8988T (cell line): Measurements from ENCODE around the gene STARD10.

ENCODE experiments used
- DNase-seq: peaks from one replicate; pipeline ENCODE4 v3.0.0; 2011

STARD10 gene

GRCh38 chr11:72779495-72780128 lies 14.2 kb downstream of the STARD10 start:
- DNase-seq = peak; percentile 42

- DNase-seq = no peak
Observed at GRCh38 chr11:72778535-72779494, 15.0 kb downstream of the STARD10 start.

GRCh38 chr11:72777755-72778278 lies 16.0 kb downstream of the STARD10 start:
- no peak for DNase-seq

DNA sequence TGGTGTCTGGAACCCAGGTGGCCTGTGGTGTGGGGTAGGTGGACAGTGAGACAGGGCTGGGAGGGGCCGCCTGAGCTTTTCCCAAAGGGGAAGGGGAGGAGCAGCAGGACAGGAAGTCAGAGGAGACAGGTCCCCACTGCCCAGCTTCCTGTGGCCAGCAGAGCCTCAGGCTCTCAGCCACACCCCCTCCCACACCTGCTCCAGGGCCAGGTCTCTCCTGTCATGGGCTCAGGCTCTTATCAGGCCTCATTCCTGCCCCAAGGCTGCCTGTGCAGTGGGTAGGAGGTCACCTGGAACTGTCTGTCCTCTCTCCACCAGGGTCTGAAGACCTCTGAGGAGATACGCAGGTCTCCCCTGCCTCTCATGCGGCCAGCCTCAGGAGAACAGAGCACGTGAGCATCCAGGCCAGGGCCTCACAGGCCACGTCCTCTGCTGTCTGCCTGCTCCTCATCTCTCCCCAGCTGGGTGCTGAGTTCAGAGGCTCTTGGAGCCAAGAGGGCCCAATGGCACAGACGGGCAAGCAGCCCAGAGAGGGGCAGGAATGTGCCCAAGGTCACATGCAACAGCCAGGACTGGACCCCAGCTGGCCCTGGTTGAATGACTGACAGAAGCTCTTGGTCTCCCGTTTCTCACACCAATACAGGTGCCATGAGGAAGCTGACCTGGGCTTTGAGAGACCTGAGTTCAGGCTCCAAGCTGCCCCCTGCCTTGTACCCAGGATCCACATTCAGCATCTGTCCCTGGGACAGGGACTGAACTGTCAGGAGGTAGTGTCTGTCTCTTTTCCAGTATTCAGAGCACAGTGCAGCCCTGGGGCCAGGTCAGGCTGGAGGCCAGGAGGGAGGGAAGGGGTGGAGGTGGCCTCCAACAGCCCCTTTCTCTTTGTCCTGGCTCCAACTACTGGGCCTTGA lies 16.7 kb downstream of the STARD10 start:
- DNase-seq = no peak

GRCh38 chr11:72776117-72776843 lies 17.6 kb downstream of the STARD10 start:
- no peak for DNase-seq

- DNase-seq = no peak
Observed at GRCh38 chr11:72775288-72776110, 18.3 kb downstream of the STARD10 start.

DNA sequence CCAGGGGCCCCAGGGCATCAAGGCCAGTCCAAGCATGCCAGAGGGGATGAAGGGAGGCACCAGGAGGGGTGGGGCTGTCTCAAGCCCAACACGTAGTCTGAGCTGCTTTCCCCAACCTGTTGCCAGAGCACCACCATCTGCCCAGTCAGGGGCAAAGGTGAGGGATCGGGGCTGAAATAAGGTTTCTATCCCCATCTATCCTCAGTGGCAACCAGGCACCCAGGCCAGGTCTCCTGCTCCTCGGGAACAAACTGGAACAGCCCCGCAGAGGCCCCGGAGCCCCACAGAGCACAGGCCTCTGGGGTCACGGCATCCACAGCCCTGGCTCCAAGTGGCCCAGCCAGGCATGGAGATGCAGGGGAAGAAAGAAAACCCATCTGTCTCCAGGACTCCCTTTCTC lies 19.3 kb downstream of the STARD10 start:
- DNase-seq = no peak

GRCh38 chr11:72773696-72774095 lies 20.2 kb downstream of the STARD10 start:
- no peak for DNase-seq

DNA sequence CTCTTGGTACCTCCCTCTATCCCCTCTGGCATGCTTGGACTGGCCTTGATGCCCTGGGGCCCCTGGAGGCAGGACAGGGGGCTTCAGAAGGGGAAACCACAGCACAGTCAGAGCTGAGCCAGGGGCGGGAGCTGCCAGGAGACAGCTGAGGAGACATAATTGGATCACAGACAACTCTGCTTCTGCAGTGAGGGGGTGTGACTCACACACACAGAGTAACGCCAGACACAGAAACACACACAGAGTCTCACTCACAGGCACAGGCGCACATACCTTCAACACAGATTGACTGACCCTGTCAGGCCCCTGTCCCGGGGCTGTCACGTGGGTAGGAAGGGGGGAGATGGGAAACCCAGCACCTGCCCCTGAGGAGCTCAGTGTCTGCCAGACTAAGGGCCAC lies 20.6 kb downstream of the STARD10 start:
- no peak for DNase-seq

DNA sequence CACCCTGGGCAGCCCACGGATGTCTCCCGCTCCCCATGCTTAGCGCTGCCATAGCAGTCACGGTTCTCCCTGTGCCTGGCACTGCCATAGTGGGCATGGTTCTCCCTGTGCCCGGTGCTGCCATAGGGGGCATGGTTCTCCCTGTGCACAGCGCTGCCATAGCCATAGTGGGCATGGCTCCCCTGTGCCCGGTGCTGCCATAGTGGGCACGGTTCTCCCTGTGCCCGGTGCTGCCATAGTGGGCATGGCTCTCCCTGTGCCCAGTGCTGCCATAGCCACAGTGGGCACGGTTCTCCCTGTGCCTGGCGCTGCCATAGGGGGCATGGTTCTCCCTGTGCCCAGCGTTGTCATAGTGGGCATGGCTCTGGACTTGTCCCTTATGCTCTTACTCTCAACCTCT lies 21.8 kb downstream of the STARD10 start:
- DNase-seq = no peak

- DNase-seq = no peak
Observed at GRCh38 chr11:72771507-72771906, 22.3 kb downstream of the STARD10 start.

DNA sequence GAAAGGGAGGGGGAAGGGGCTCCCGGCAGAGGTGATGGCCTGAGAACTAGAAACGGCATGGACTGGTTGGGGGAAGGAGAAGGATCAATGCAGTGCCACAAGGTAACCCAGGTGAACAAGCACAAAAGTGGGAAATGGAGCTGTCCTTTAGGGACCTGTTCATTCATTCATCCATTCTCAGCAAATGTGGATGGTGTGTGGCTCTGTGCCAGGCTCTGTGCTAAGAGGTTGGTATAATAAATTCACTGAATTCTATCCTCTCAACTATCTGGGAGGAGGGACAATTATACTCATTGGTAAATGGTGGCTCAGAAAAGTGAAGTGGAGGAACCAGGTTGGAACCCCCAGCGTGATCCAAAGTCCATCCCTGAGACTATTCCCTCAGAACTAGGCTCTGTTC lies 23.0 kb downstream of the STARD10 start:
- DNase-seq = no peak

- DNase-seq = no peak
Observed at GRCh38 chr11:72769680-72770079, 24.2 kb downstream of the STARD10 start.

GRCh38 chr11:72768581-72768980 lies 25.3 kb downstream of the STARD10 start:
- no peak for DNase-seq

- no peak for DNase-seq
Observed at GRCh38 chr11:72767203-72768062, 26.4 kb downstream of the STARD10 start.

DNA sequence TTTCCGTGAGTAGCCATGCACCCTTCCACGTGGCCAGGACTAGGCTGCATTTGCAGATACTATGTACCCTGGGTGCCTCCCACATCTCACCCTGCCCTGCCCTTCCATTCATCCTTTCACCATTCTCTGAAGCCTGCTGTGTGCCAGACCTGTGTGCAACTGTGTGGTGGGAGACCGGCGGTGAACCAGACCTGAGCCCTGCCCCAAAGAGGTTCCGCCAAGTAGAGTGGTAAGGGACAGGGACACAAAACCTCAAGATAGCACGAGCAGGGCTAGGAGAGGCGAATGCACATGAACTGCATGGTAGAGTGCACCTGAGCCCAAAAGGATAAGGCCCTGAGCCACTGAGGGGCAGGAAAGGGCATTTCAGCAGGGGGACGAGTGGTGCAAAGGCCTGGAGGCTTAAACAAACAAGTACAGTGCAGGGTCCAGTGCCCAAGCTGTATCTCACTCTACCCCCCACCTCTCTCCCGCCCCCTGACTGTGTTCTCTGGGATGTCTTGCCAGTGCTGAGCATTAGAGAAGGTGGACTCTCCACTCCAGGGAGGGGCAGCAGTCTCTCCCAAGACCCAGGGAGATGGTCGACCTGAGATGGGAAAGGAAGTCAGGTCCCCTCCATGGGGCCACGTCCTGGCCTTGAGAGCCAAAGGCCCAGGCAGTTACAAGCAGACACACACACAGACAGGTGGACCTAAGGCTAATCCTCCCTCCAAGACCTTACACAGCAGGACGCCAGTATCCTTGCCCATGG lies 27.5 kb downstream of the STARD10 start:
- no peak for DNase-seq

DNA sequence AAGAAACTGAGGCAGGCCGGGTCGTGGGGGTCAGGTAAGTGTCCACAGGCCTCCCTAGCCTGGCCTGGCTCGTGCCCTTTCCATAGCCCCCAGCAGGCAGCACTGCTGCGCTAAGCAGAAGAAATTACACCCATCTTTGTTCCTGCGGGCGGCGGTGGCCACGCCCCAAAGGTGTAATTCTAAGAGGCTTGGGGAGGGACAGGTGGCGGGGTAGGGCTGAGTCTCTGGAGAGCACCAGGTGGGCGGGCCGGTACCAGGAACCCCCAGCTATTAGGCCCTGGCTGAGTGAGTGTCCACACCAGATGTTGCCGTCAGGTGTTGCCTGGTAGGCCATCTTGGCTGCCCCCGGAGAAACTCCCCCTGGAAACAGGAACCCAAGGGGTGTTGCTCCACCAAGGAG lies 29.3 kb downstream of the STARD10 start:
- no peak for DNase-seq

DNA sequence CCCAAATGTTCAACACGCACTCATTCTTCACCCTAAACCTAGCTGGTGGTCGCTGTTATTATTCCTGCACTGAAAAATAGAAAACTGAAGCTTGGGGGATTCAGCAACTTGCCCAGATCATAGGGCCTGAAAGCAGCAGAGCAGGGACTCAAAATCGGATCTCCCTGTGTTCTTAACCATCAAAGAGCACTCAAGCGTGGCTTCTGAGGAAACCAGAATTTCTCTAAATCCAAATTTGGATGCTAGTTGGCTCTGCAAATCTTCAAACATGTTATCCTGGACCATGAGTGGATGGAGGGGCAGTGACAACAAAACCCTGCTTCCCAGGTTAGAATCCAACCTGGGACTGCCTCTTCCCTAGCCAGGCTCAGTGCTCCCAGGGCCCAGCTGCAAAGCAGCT lies 30.0 kb downstream of the STARD10 start:
- DNase-seq = no peak

- no peak for DNase-seq
Observed at GRCh38 chr11:72762641-72763304, 31.1 kb downstream of the STARD10 start.
